ENCODE data around the gene ZNF70. TPM values are rescaled to one million over a fixed set of nuclear protein-coding genes. Genes with fewer than 3 reads are reported as not detected.
A peak's percentile ranks its signal among the peaks of the same experiment; 100 is the strongest.

The ZNF70 gene
- total and polyA plus RNA-seq, 2 of the 4 experiments (the other 2 are of a cell fraction) = 2.3 to 4.3 TPM

DNA sequence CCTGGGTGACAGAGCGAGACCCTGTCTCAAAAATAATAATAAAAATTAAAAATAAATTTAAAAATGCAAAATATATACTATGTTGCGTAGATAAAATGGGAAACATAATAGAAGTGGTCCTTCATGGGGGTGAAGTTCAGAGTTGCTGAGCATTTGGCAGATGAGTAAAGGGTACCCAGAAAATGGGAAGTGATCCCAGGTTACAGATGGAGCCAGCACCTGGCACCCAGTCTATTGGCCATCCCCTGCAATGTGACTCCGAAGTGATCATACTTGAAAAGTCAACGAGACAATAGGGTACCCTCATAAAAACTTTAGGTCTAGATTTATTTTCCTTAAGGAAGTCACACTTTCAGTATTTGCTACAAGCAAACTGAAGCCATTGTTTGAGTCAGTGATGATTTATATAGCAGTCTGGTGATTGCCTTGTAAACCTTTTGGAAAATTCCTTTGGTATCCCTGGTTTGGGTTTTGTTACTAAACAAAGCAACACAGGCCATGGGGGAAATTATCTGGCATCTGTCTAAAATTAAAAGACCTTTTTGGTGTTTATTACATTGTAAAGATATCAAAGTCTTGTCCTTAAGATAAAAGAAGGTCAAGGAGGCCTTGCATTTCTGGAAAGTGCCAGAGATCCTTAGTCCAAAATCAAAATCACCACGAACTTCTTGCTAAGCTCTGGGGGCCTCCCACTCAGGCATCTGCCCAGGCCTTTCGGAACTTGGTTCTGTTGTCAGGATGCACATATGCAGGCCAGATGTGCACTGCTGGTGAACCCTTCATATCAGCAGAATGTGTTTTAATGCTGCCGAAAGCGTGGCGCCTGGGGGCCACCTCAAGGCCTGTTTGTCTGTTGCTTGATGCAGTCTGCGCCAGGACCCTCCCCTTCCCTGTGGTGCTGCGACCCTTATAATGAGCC is 40.2 kb upstream of the ZNF70 start (continued):
- TF ChIP-seq USF2 (IDR thresholded peaks at IDR 0.05; ENCODE audit: low read depth, low read length) (no peak), FOS (IDR thresholded peaks at IDR 0.05; ENCODE audit: low read depth, low read length) (no peak)

DNA sequence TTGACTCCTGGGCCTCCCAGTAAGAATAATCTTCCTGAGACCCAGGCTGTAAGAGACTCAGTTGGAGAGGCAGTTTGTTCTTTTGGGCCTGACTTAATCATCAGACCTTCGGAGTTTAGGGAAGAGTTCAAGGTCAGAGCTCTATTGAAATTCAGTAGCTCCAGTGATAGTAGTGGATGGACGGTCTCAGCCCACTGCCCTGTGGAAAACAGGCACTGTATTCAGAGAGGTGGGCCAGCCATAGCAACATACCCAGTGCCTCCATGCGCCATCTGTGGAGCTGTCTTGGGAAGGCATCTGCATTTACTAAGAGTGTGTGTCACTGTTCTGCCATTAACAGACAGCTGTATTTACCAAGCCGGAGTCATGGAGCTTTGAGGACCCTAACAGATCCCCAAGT is 38.7 kb upstream of the ZNF70 start:
- no peak overlapping the region for H4K5ac ChIP-seq (ENCODE audit: low read depth, low read length)
- H4K91ac ChIP-seq (ENCODE audit: insufficient read depth, low read depth, low read length) = no peak overlapping the region
- H2AK9ac ChIP-seq (replicated peaks; ENCODE audit: low read depth, low read length, poor library complexity) = no peak overlapping the region
- peaks cover 62% of the 10 kb centered on the region for H4K20me1 ChIP-seq (ENCODE audit: insufficient read depth, low read length)
- ChIA-PET POLR2A (ENCODE audit: unreplicated experiment) (interaction anchor here (0.6 kb wide), 1 partner anchor 389 kb away, joined by 3 read pairs; no protein-coding TSS in a partner anchor), CTCF (interaction anchor here (1.4 kb wide), 1 partner anchor 15 kb away, joined by 4 read pairs; no protein-coding TSS in a partner anchor)
- ATAC-seq (ENCODE audit: low read depth) = no peak
- H3K4me2 ChIP-seq (ENCODE audit: low read depth, low read length) = no peak overlapping the region
- H2BK120ac ChIP-seq (ENCODE audit: low read depth, low read length) = no peak overlapping the region
- no peak overlapping the region for H3K4me3 ChIP-seq (ENCODE audit: insufficient read depth, low read depth, low read length)
- H2BK15ac ChIP-seq (ENCODE audit: low read depth, low read length) = no peak overlapping the region
- no peak overlapping the region for H3K14ac ChIP-seq (replicated peaks; ENCODE audit: low read depth, low read length)
- peaks cover 16% of the 10 kb centered on the region for H3K4me1 ChIP-seq (ENCODE audit: control insufficient read depth, insufficient read depth, low read length)
- peaks cover 44 to 63% of the 10 kb centered on the region in 2 experiments for H3K79me1 ChIP-seq (ENCODE audit: low read depth in 1 of 2, low read length in 2 of 2)
- H3K23ac ChIP-seq (ENCODE audit: low read depth, low read length) = no peak overlapping the region
- no peaks in the 10 kb centered on the region for H3K9me3 ChIP-seq (ENCODE audit: control insufficient read depth, insufficient read depth, low read length)
- H2AFZ ChIP-seq (replicated peaks; ENCODE audit: low read length, poor library complexity) = no peak overlapping the region
- H3K4ac ChIP-seq (ENCODE audit: low read depth, low read length) = no peak overlapping the region
- no peak overlapping the region for H2AK5ac ChIP-seq (ENCODE audit: low read depth, low read length)
- TF ChIP-seq NFE2L2 (IDR thresholded peaks at IDR 0.05; ENCODE audit: low read depth, low read length) (no peak), CTCF (conservative IDR thresholded peaks at IDR 0.05; ENCODE audit: low read depth, low read length) (peak; percentile 26)
- H3K27ac ChIP-seq (ENCODE audit: insufficient read depth, low read length) = no peak overlapping the region
- no peak overlapping the region for H2BK20ac ChIP-seq (ENCODE audit: low read depth, low read length)
- no peak overlapping the region for H2BK5ac ChIP-seq (ENCODE audit: low read depth, low read length, poor library complexity, severe bottlenecking)
- H3K27me3 ChIP-seq (ENCODE audit: control insufficient read depth, insufficient read depth, low read length) = no peaks in the 10 kb centered on the region
- no peak overlapping the region for H3K18ac ChIP-seq (ENCODE audit: low read depth, low read length)
- intact Hi-C loops (cut with micrococcal nuclease) (no loop called here), dilution Hi-C loops (cut with HindIII; ENCODE audit: low sequenced_read_pairs, unreplicated experiment) (no loop called here), in situ Hi-C loops (cut with MboI; ENCODE audit: low sequenced_read_pairs) (no loop called here)
- peaks cover 32% of the 10 kb centered on the region for H3K36me3 ChIP-seq (ENCODE audit: control insufficient read depth, insufficient read depth, low read length)
- no peak overlapping the region for H4K8ac ChIP-seq (ENCODE audit: low read depth in 2 of 2, low read length in 2 of 2)
- 82% methylated on average over 2 of the region's 4 CpGs; no CpG with 5 or more reads in 1 of the 2 experiments for WGBS, 2 experiments (ENCODE audit: extremely low coverage in 2 of 2, insufficient read length in 1 of 2)
- no peak for DNase-seq
- H3K56ac ChIP-seq (ENCODE audit: extremely low read depth, insufficient read depth, low read length) = no peak overlapping the region
- H3K9ac ChIP-seq (ENCODE audit: low read depth, low read length) = no peak overlapping the region
- BruUV-seq (replicated peaks) = no TSS peak
- H3K9me1 ChIP-seq (ENCODE audit: insufficient read depth, low read length) = peaks cover 17% of the 10 kb centered on the region

All from IMR-90 (cell line).